GM06990 (cell line): ENCODE results near the gene DAG1.

Source experiments
- DNase-seq: peaks from one replicate; pipeline ENCODE4 v3.0.0-alpha.2; 2011; ENCODE audit not compliant: insufficient read length; ENCODE audit errors: extremely low read depth
- H3K27me3 ChIP-seq: replicated peaks from 2 replicates; pipeline ENCODE4 v1.6.0; 2011; ENCODE audit warnings: low read length; ENCODE audit not compliant: control insufficient read depth, insufficient read depth
- H3K36me3 ChIP-seq: 2 replicates; pipeline ENCODE4 v1.5.1; 2011; ENCODE audit warnings: low read length; ENCODE audit not compliant: control insufficient read depth, insufficient read depth
- H3K4me3 ChIP-seq: replicated peaks from 2 replicates; pipeline ENCODE4 v1.5.1; 2011; ENCODE audit warnings: low read depth, mild to moderate bottlenecking, control low read depth, low read length
- CTCF ChIP-seq: IDR thresholded peaks from 2 replicates; pipeline ENCODE4 v1.5.1; 2011; ENCODE audit warnings: low read length, control low read depth, mild to moderate bottlenecking, inconsistent platforms; ENCODE audit not compliant: insufficient read depth, poor library complexity, severe bottlenecking

The DAG1 gene

GRCh38 chr3:49519296-49519695, 49.2 kb downstream of the DAG1 start:
- no peak for TF ChIP-seq CTCF
- H3K36me3 ChIP-seq, result peaks cover 11% of the 10 kb centered on the region
- no peak overlapping the region for H3K4me3 ChIP-seq
- no peak for DNase-seq
- no peaks in the 10 kb centered on the region for H3K27me3 ChIP-seq

GRCh38 chr3:49519916-49520385, 49.9 kb downstream of the DAG1 start:
- no peak for TF ChIP-seq CTCF
- no peak for DNase-seq
- Histone ChIP-seq H3K36me3 (peaks cover 11% of the 10 kb centered on the region), H3K4me3 (no peak overlapping the region), H3K27me3 (no peaks in the 10 kb centered on the region)

GRCh38 chr3:49523756-49524747, 54.0 kb downstream of the DAG1 start:
- H3K27me3 ChIP-seq, result no peaks in the 10 kb centered on the region
- DNase-seq, result no peak
- TF ChIP-seq CTCF, result no peak
- H3K36me3 ChIP-seq, result 0 out of 2 replicates have a peak, but pooled peaks cover 2% of the 10 kb centered on the region
- no peak overlapping the region for H3K4me3 ChIP-seq

GRCh38 chr3:49529567-49529966, 59.5 kb downstream of the DAG1 start:
- no peak for TF ChIP-seq CTCF
- Histone ChIP-seq H3K27me3 (no peaks in the 10 kb centered on the region), H3K4me3 (no peak overlapping the region), H3K36me3 (peaks cover 22% of the 10 kb centered on the region)
- no peak for DNase-seq

GRCh38 chr3:49530231-49530630, 60.2 kb downstream of the DAG1 start:
- no peak for TF ChIP-seq CTCF
- H3K4me3 ChIP-seq, result no peak overlapping the region
- H3K36me3 ChIP-seq, result peaks cover 22% of the 10 kb centered on the region
- H3K27me3 ChIP-seq, result no peaks in the 10 kb centered on the region
- DNase-seq, result no peak
